ENCODE results near the gene KANK4. TPM values are rescaled to one million over a fixed set of nuclear protein-coding genes. Genes with fewer than 3 reads are reported as not detected.
"Not testable (repeated sequence)": the region's sequence is repeated elsewhere in the genome, so short reads cannot be mapped to it uniquely, and the experiment has no call there.

Gene KANK4
- total and polyA plus RNA-seq, 5 donors from 2014 or later, result not detected

GRCh38 chr1:62228883-62229187 lies 90.4 kb downstream of the KANK4 start:
- Histone ChIP-seq H3K36me3 (ENCODE audit: control insufficient read depth, insufficient read depth, low read length) (no peaks in the 10 kb centered on the region), H3K4me3 (ENCODE audit: low read depth, low read length) (no peak overlapping the region), H3K9me3 (ENCODE audit: control insufficient read depth in 2 of 2, low read length in 2 of 2) (no peaks in the 10 kb centered on the region), H3K27ac (ENCODE audit: insufficient read depth, low read length, poor library complexity, severe bottlenecking) (no peak overlapping the region), H3K27me3 (ENCODE audit: control insufficient read depth, insufficient read depth, low read length) (no peaks in the 10 kb centered on the region), H3K4me1 (ENCODE audit: control insufficient read depth, insufficient read depth, low read length, poor library complexity, severe bottlenecking) (no peaks in the 10 kb centered on the region)
- ATAC-seq (ENCODE audit: low read depth in 2 of 2), result no peak
- H3K9me3 Mint-ChIP-seq, result no peaks in the 10 kb centered on the region
- H3K4me1 Mint-ChIP-seq, result no peaks in the 10 kb centered on the region
- H3K27ac Mint-ChIP-seq, result no peak overlapping the region
- H3K4me3 Mint-ChIP-seq, result no peak overlapping the region
- DNase-seq, result no peak
- H3K36me3 Mint-ChIP-seq, result no peaks in the 10 kb centered on the region
- no peaks in the 10 kb centered on the region for H3K27me3 Mint-ChIP-seq

GRCh38 chr1:62228136-62228882 lies 90.9 kb downstream of the KANK4 start:
- Mint-ChIP-seq H3K27ac (no peak overlapping the region), H3K36me3 (no peaks in the 10 kb centered on the region)
- DNase-seq, result no peak

GRCh38 chr1:62227496-62227895 lies 91.7 kb downstream of the KANK4 start:
- ATAC-seq (ENCODE audit: low read depth in 2 of 2) (no peak), DNase-seq (no peak)
- Histone ChIP-seq H3K9me3 (ENCODE audit: control insufficient read depth in 2 of 2, low read length in 2 of 2) (no peaks in the 10 kb centered on the region), H3K27ac (ENCODE audit: insufficient read depth, low read length, poor library complexity, severe bottlenecking) (no peak overlapping the region), H3K36me3 (ENCODE audit: control insufficient read depth, insufficient read depth, low read length) (no peaks in the 10 kb centered on the region), H3K27me3 (ENCODE audit: control insufficient read depth, insufficient read depth, low read length) (no peaks in the 10 kb centered on the region), H3K4me1 (ENCODE audit: control insufficient read depth, insufficient read depth, low read length, poor library complexity, severe bottlenecking) (no peaks in the 10 kb centered on the region), H3K4me3 (ENCODE audit: low read depth, low read length) (no peak overlapping the region)
- Mint-ChIP-seq H3K27me3 (no peaks in the 10 kb centered on the region), H3K27ac (no peak overlapping the region), H3K9me3 (no peaks in the 10 kb centered on the region), H3K4me3 (no peak overlapping the region), H3K36me3 (no peaks in the 10 kb centered on the region), H3K4me1 (no peaks in the 10 kb centered on the region)

More at GRCh38 chr1:62228136-62228882, 90.9 kb downstream of the KANK4 start:
- Mint-ChIP-seq H3K27me3 (no peaks in the 10 kb centered on the region), H3K9me3 (no peaks in the 10 kb centered on the region), H3K4me1 (no peaks in the 10 kb centered on the region), H3K4me3 (no peak overlapping the region)
- no peak overlapping the region for H3K4me3 ChIP-seq (ENCODE audit: low read depth, low read length)
- H3K4me1 ChIP-seq (ENCODE audit: control insufficient read depth, insufficient read depth, low read length, poor library complexity, severe bottlenecking), result no peaks in the 10 kb centered on the region
- no peaks in the 10 kb centered on the region for H3K36me3 ChIP-seq (ENCODE audit: control insufficient read depth, insufficient read depth, low read length)
- no peaks in the 10 kb centered on the region for H3K9me3 ChIP-seq (ENCODE audit: control insufficient read depth in 2 of 2, low read length in 2 of 2)
- no peak for ATAC-seq (ENCODE audit: low read depth in 2 of 2)
- no peaks in the 10 kb centered on the region for H3K27me3 ChIP-seq (ENCODE audit: control insufficient read depth, insufficient read depth, low read length)
- H3K27ac ChIP-seq (ENCODE audit: insufficient read depth, low read length, poor library complexity, severe bottlenecking), result no peak overlapping the region

DNA sequence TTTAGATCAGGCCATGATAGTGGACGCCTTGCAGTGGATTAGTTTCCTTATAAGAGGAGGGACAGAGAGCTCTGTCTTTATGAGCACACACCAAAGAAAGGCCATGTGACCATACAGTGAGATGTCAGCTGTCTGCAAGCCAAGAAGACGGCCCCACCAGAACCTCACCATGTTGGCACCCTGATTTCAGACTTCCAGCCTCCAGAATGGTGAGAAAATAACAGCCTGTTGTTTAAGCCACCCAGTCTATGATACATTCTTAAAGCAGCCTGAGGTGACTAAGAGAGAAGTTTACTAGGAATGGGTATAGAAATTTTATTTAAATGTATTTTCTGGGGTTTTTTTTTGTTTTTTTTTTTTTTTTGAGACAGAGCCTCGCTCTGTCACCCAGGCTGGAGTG lies 95.1 kb downstream of the KANK4 start:
- Mint-ChIP-seq H3K4me3 (no peak overlapping the region), H3K4me1 (no peaks in the 10 kb centered on the region), H3K27me3 (no peaks in the 10 kb centered on the region), H3K27ac (no peak overlapping the region), H3K9me3 (no peaks in the 10 kb centered on the region), H3K36me3 (no peaks in the 10 kb centered on the region)
- ATAC-seq (ENCODE audit: low read depth in 2 of 2) (no peak), DNase-seq (no peak)
- H3K27me3 ChIP-seq (ENCODE audit: control insufficient read depth, insufficient read depth, low read length), result no peaks in the 10 kb centered on the region
- H3K27ac ChIP-seq (ENCODE audit: insufficient read depth, low read length, poor library complexity, severe bottlenecking), result no peak overlapping the region
- H3K36me3 ChIP-seq (ENCODE audit: control insufficient read depth, insufficient read depth, low read length), result no peaks in the 10 kb centered on the region
- H3K9me3 ChIP-seq (ENCODE audit: control insufficient read depth in 2 of 2, low read length in 2 of 2), result no peaks in the 10 kb centered on the region
- H3K4me1 ChIP-seq (ENCODE audit: control insufficient read depth, insufficient read depth, low read length, poor library complexity, severe bottlenecking), result no peaks in the 10 kb centered on the region
- no peak overlapping the region for H3K4me3 ChIP-seq (ENCODE audit: low read depth, low read length)

DNA sequence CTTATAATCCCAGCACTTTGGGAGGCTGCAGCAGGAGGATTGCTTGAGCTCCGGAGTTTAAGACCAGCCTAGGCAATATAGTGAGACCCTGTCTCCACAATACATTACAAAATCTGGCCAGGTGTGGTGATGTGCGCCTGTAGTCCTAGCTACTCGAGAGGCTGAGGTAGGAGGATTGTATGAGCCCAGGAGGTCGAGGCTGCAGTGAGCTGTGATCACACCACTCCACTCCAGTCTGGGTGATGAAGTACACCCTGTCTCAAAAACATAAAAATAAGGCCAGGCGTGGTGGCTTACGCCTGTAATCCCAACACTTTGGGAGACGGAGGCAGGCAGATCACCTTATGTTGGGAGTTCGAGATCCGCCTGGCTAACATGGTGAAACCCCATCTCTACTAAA lies 96.9 kb downstream of the KANK4 start:
- Histone ChIP-seq H3K27ac (ENCODE audit: insufficient read depth, low read length, poor library complexity, severe bottlenecking) (no peak overlapping the region), H3K9me3 (ENCODE audit: control insufficient read depth in 2 of 2, low read length in 2 of 2) (no peaks in the 10 kb centered on the region), H3K4me1 (ENCODE audit: control insufficient read depth, insufficient read depth, low read length, poor library complexity, severe bottlenecking) (no peaks in the 10 kb centered on the region), H3K4me3 (ENCODE audit: low read depth, low read length) (no peak overlapping the region), H3K27me3 (ENCODE audit: control insufficient read depth, insufficient read depth, low read length) (no peaks in the 10 kb centered on the region), H3K36me3 (ENCODE audit: control insufficient read depth, insufficient read depth, low read length) (no peaks in the 10 kb centered on the region)
- Mint-ChIP-seq H3K9me3 (no peaks in the 10 kb centered on the region), H3K27ac (no peak overlapping the region), H3K4me3 (no peak overlapping the region), H3K27me3 (no peaks in the 10 kb centered on the region), H3K36me3 (no peaks in the 10 kb centered on the region), H3K4me1 (no peaks in the 10 kb centered on the region)
- DNase-seq (no peak), ATAC-seq (ENCODE audit: low read depth in 2 of 2) (no peak)

DNA sequence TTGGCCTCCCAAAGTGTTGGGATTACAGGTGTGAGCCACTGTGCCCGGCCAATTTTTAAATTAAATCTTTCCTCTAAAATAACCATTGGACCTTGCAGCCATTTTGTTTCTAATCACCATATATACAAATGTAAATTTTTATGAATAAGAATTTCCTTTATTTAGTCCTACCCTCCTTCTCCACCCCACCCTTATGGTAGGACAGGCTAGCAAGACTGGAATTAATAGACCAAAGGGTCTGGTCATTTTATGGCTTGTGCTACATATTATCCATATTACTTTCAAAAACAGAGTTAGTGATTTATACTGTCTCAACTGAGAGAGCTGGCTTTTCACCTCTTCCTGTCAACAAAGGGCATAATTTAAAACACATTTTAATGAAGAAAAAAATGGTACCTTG lies 98.1 kb downstream of the KANK4 start:
- no peaks in the 10 kb centered on the region for H3K36me3 Mint-ChIP-seq
- no peaks in the 10 kb centered on the region for H3K4me1 Mint-ChIP-seq

GRCh38 chr1:62220456-62220855 lies 98.8 kb downstream of the KANK4 start:
- not testable (repeated sequence) for H3K4me1 Mint-ChIP-seq; ATAC-seq (ENCODE audit: low read depth in 2 of 2); H3K27ac ChIP-seq (ENCODE audit: insufficient read depth, low read length, poor library complexity, severe bottlenecking); H3K36me3 ChIP-seq (ENCODE audit: control insufficient read depth, insufficient read depth, low read length); H3K9me3 Mint-ChIP-seq; DNase-seq; H3K27ac Mint-ChIP-seq; H3K4me3 ChIP-seq (ENCODE audit: low read depth, low read length); H3K9me3 ChIP-seq (ENCODE audit: control insufficient read depth in 2 of 2, low read length in 2 of 2); H3K27me3 Mint-ChIP-seq; H3K36me3 Mint-ChIP-seq; H3K4me3 Mint-ChIP-seq; H3K27me3 ChIP-seq (ENCODE audit: control insufficient read depth, insufficient read depth, low read length); H3K4me1 ChIP-seq (ENCODE audit: control insufficient read depth, insufficient read depth, low read length, poor library complexity, severe bottlenecking)

More for the DNA sequence above, 98.1 kb downstream of the KANK4 start:
- H3K27ac ChIP-seq (ENCODE audit: insufficient read depth, low read length, poor library complexity, severe bottlenecking), result no peak overlapping the region
- Mint-ChIP-seq H3K9me3 (no peaks in the 10 kb centered on the region), H3K4me3 (no peak overlapping the region), H3K27me3 (no peaks in the 10 kb centered on the region), H3K27ac (no peak overlapping the region)
- no peaks in the 10 kb centered on the region for H3K9me3 ChIP-seq (ENCODE audit: control insufficient read depth in 2 of 2, low read length in 2 of 2)
- no peak for DNase-seq
- H3K27me3 ChIP-seq (ENCODE audit: control insufficient read depth, insufficient read depth, low read length), result no peaks in the 10 kb centered on the region
- no peak for ATAC-seq (ENCODE audit: low read depth in 2 of 2)
- H3K4me1 ChIP-seq (ENCODE audit: control insufficient read depth, insufficient read depth, low read length, poor library complexity, severe bottlenecking), result no peaks in the 10 kb centered on the region
- H3K36me3 ChIP-seq (ENCODE audit: control insufficient read depth, insufficient read depth, low read length), result no peaks in the 10 kb centered on the region
- H3K4me3 ChIP-seq (ENCODE audit: low read depth, low read length), result no peak overlapping the region

GRCh38 chr1:62218604-62219003 lies 100.6 kb downstream of the KANK4 start:
- Histone ChIP-seq H3K4me1 (ENCODE audit: control insufficient read depth, insufficient read depth, low read length, poor library complexity, severe bottlenecking) (no peaks in the 10 kb centered on the region), H3K4me3 (ENCODE audit: low read depth, low read length) (no peak overlapping the region), H3K36me3 (ENCODE audit: control insufficient read depth, insufficient read depth, low read length) (no peaks in the 10 kb centered on the region), H3K9me3 (ENCODE audit: control insufficient read depth in 2 of 2, low read length in 2 of 2) (no peaks in the 10 kb centered on the region), H3K27ac (ENCODE audit: insufficient read depth, low read length, poor library complexity, severe bottlenecking) (no peak overlapping the region), H3K27me3 (ENCODE audit: control insufficient read depth, insufficient read depth, low read length) (no peaks in the 10 kb centered on the region)
- no peaks in the 10 kb centered on the region for H3K4me1 Mint-ChIP-seq
- H3K4me3 Mint-ChIP-seq, result no peak overlapping the region
- no peaks in the 10 kb centered on the region for H3K36me3 Mint-ChIP-seq
- DNase-seq (no peak), ATAC-seq (ENCODE audit: low read depth in 2 of 2) (no peak)
- peaks cover 0 to 3% (median 0%) of the 10 kb centered on the region in 7 donors for H3K9me3 Mint-ChIP-seq
- no peak overlapping the region for H3K27ac Mint-ChIP-seq
- H3K27me3 Mint-ChIP-seq, result no peaks in the 10 kb centered on the region
